PC-3 (cell line): Measurements from ENCODE around the gene PCDHGB4.

Source experiments
- EZH2phosphoT487 ChIP-seq: fragments of 300-600 bp; sonication (generic); IDR thresholded peaks from 2 replicates; pipeline ENCODE4 v1.6.1; 2018; ENCODE audit warnings: mild to moderate bottlenecking, antibody characterized with exemption, low read length, borderline replicate concordance
- TF ChIP-seq, protein P1 (sequence below): fragments of 300-600 bp; sonication (generic); conservative IDR thresholded peaks from 2 replicates; pipeline ENCODE4 v1.5.1; 2017; ENCODE audit warnings: antibody characterized with exemption, low read depth, mild to moderate bottlenecking, low read length

- TF ChIP-seq EZH2phosphoT487 = no peak
- TF ChIP-seq, protein P1, sequence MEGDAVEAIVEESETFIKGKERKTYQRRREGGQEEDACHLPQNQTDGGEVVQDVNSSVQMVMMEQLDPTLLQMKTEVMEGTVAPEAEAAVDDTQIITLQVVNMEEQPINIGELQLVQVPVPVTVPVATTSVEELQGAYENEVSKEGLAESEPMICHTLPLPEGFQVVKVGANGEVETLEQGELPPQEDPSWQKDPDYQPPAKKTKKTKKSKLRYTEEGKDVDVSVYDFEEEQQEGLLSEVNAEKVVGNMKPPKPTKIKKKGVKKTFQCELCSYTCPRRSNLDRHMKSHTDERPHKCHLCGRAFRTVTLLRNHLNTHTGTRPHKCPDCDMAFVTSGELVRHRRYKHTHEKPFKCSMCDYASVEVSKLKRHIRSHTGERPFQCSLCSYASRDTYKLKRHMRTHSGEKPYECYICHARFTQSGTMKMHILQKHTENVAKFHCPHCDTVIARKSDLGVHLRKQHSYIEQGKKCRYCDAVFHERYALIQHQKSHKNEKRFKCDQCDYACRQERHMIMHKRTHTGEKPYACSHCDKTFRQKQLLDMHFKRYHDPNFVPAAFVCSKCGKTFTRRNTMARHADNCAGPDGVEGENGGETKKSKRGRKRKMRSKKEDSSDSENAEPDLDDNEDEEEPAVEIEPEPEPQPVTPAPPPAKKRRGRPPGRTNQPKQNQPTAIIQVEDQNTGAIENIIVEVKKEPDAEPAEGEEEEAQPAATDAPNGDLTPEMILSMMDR = no peak
Observed at GRCh38 chr5:141439411-141440141, 52.1 kb downstream of the PCDHGB4 start.
